HepG2 (cell line): ENCODE results near the gene LRIF1. TPM values are rescaled to one million over a fixed set of nuclear protein-coding genes. Genes with fewer than 3 reads are reported as not detected.

ENCODE experiments used
- ATAC-seq: fragments of 200-7000 bp; cut with Tn5 transposase; 3 replicates; pipeline ENCODE4 v1.9.1; 2020; ENCODE audit warnings: mild to moderate bottlenecking, moderate library complexity
- BruUV-seq: library from RNA; stranded (reverse); fragments of 400-500 nt; replicated peaks from 2 replicates; lab custom pipeline; 2021; lab: Mats Ljungman, UMichigan
- CTCF ChIA-PET: fragments of 300-600 bp; formaldehyde crosslinking; extraction: SDS; loops from one replicate; lab custom pipeline; 2021; ENCODE audit warnings: low total read pairs, inconsistent platforms, low intra/inter-chr PET ratio; lab: Yijun Ruan, JAX
- POLR2A ChIA-PET: fragments of 350-600 bp; sonication (Branson Sonifier 250); formaldehyde crosslinking; loops from one replicate; lab custom pipeline; 2020; ENCODE audit warnings: antibody characterized with exemption, inconsistent platforms; lab: Yijun Ruan, JAX
- DNase-seq: peaks from one replicate; pipeline ENCODE4 v3.0.0-alpha.2; 2015; ENCODE audit warnings: low spot score
- FAIRE-seq: peaks from 3 replicates; lab custom pipeline; 2011; peaks lifted over from hg19 to GRCh38; lab: Jason Lieb, UNC
- H2AFZ ChIP-seq: one replicate; pipeline ENCODE4 v1.6.1; 2011; ENCODE audit warnings: low read length, inconsistent platforms
- H3K27ac ChIP-seq: fragments of 300-600 bp; 3 replicates; pipeline ENCODE4 v1.8.0; 2011; ENCODE audit warnings: mixed run types, mild to moderate bottlenecking, mixed read lengths, low read length, inconsistent platforms; ENCODE audit not compliant: insufficient read depth; ENCODE audit errors: extremely low read length
- H3K27me3 ChIP-seq, 2 experiments: fragments of 200-600 bp in 1 of 2; 2 replicates in 1 of 2; 3 replicates in 1 of 2; pipeline versions ENCODE4 v1.6.0 to v1.8.0; 2011; ENCODE audit warnings: low read length in 2 of 2, mild to moderate bottlenecking in 2 of 2, moderate library complexity in 2 of 2, inconsistent platforms in 1 of 2; ENCODE audit not compliant: insufficient read depth in 2 of 2, control insufficient read depth in 1 of 2
- H3K36me3 ChIP-seq, 2 experiments: fragments of 200-600 bp in 1 of 2; replicated peaks in 1 of 2; 2 replicates in 1 of 2; 3 replicates in 1 of 2; pipeline versions ENCODE4 v1.5.1 to v1.8.0; 2011; ENCODE audit warnings: low read length in 2 of 2, inconsistent platforms in 1 of 2; ENCODE audit not compliant: insufficient read depth in 2 of 2, control insufficient read depth in 1 of 2
- H3K4me1 ChIP-seq: 2 replicates; pipeline ENCODE4 v1.5.1; 2012; ENCODE audit warnings: low read length, inconsistent platforms; ENCODE audit not compliant: insufficient read depth
- H3K4me2 ChIP-seq: 2 replicates; pipeline ENCODE4 v1.6.0; 2011; ENCODE audit warnings: low read depth, low read length, inconsistent platforms
- H3K4me3 ChIP-seq, 3 experiments: fragments of 200-600 bp in 1 of 3; sonication (generic), shearing (Covaris generic) in 1 of 3; replicated peaks in 1 of 3; 2 replicates each; pipeline ENCODE4 v1.5.1; 2011 to 2016; ENCODE audit warnings: low read length in 3 of 3, inconsistent platforms in 2 of 3, low read depth in 2 of 3, mild to moderate bottlenecking in 2 of 3, control low read depth in 1 of 3, mixed read lengths in 1 of 3; ENCODE audit not compliant: insufficient read depth in 1 of 3
- H3K79me2 ChIP-seq: one replicate; pipeline ENCODE4 v1.6.1; 2011; ENCODE audit warnings: low read length, inconsistent platforms; ENCODE audit not compliant: insufficient read depth
- H3K9ac ChIP-seq: 2 replicates; pipeline ENCODE4 v1.6.0; 2011; ENCODE audit warnings: mild to moderate bottlenecking, low read depth, low read length, inconsistent platforms; ENCODE audit not compliant: insufficient read depth
- H3K9me3 ChIP-seq: 2 replicates; pipeline ENCODE4 v1.5.1; 2012; ENCODE audit warnings: mild to moderate bottlenecking, low read length
- H4K20me1 ChIP-seq: 2 replicates; pipeline ENCODE4 v1.6.0; 2011; ENCODE audit warnings: inconsistent platforms, mild to moderate bottlenecking, low read length, moderate library complexity; ENCODE audit not compliant: insufficient read depth
- HOXA9 ChIP-seq: sonication (generic); formaldehyde crosslinking; IDR thresholded peaks from 2 replicates; pipeline ENCODE4 v1.8.1; 2022; ENCODE audit warnings: missing genetic modification reagents, mild to moderate bottlenecking, moderate library complexity, borderline replicate concordance
- NCOA5 ChIP-seq: sonication (generic); formaldehyde crosslinking; IDR thresholded peaks from 2 replicates; pipeline ENCODE4 v1.4.0; 2020; ENCODE audit warnings: missing genetic modification reagents
- NR2F6 ChIP-seq, 2 experiments: IDR thresholded peaks; 2 replicates each; pipeline ENCODE4 v1.6.1; 2016; ENCODE audit warnings: antibody characterized with exemption in 1 of 2, mild to moderate bottlenecking in 1 of 2
- PBX2 ChIP-seq: IDR thresholded peaks from 2 replicates; pipeline ENCODE4 v1.6.1; 2016; ENCODE audit warnings: control low read depth
- RNF2 ChIP-seq: fragments of 450-650 bp; conservative IDR thresholded peaks from 2 replicates; pipeline ENCODE4 v1.6.1; 2016; ENCODE audit warnings: low read depth
- ZNF124 ChIP-seq: sonication (generic); formaldehyde crosslinking; IDR thresholded peaks from 2 replicates; pipeline ENCODE4 v1.4.0; 2020; ENCODE audit warnings: missing genetic modification reagents
- ZNF407 ChIP-seq: sonication (generic); formaldehyde crosslinking; IDR thresholded peaks from one replicate; pipeline ENCODE4 v1.5.1; 2020; ENCODE audit warnings: mild to moderate bottlenecking, missing genetic modification reagents; ENCODE audit errors: not compliant biosample characterization
- ZNF607 ChIP-seq: sonication (generic); formaldehyde crosslinking; IDR thresholded peaks from 2 replicates; pipeline ENCODE4 v1.5.1; 2020; ENCODE audit warnings: missing genetic modification reagents, mild to moderate bottlenecking, borderline replicate concordance
- WGBS: methylation state at CpG from one replicate; pipeline ENCODE4 v1.1.6; 2017; ENCODE audit warnings: low lambda C conversion rate; 5-methylcytosine and 5-hydroxymethylcytosine counted together
- in situ Hi-C: cut with HindIII; loops from 2 replicates; pipeline ENCODE4 v1.10.0; 2017; ENCODE audit warnings: low pct_unique_long_range_greater_than_20kb; ENCODE audit not compliant: extremely low pct_ligation_motif_present
- intact Hi-C: fragments of 100-400 bp; cut with micrococcal nuclease; formaldehyde crosslinking; loops from one replicate; pipeline ENCODE4 v1.10.0; 2022; ENCODE audit not compliant: unreplicated experiment
- polyA plus RNA-seq, 8 experiments: library from polyadenylated mRNA; depleted of rRNA in 3 of 8; stranded (reverse) in 7 of 8; unstranded in 1 of 8; fragments of >200 nt; fragmentation: Illumina TruSeq in 4 of 8; extraction: Trizol in 4 of 8; gene quantifications; 2 replicates each; pipeline versions ENCODE4 v1.2.1 to v1.2.3, GENCODE V29; 2011 to 2016; ENCODE audit warnings: low read depth in 4 of 8, missing spikeins in 1 of 8, mixed read lengths in 1 of 8; ENCODE audit not compliant: insufficient read depth in 1 of 8
- total RNA-seq, 5 experiments: library from RNA; depleted of rRNA; stranded (reverse); fragments of >200 nt; fragmentation: Illumina TruSeq; extraction: Trizol; gene quantifications; 2 replicates each; pipeline ENCODE4 v1.2.3, GENCODE V29; 2016; ENCODE audit warnings: low read depth in 1 of 5

LRIF1 gene
- total and polyA plus RNA-seq, 2 of the 13 experiments (the other 11 are each of a cell fraction or from before 2014, with no cell fraction given), result 18.4 to 42.4 TPM

- H3K9me3 ChIP-seq, result peaks cover 8% of the 10 kb centered on the region; the same call in 1 of the 2 replicates
- in situ Hi-C loops, result no loop called here
- BruUV-seq, result no TSS peak
- H3K36me3 ChIP-seq, result no peaks in the 10 kb centered on the region
- intact Hi-C loops, result no loop called here
- H3K4me3 ChIP-seq, result no peak overlapping the region
- TF ChIP-seq NR2F6 (IDR thresholded peaks at IDR 0.05), result no peak
- TF ChIP-seq NR2F6 (CRISPR knock-in tag; IDR thresholded peaks at IDR 0.05), result no peak
- FAIRE-seq (no peak), DNase-seq (no peak), ATAC-seq (no peak)
- 52% methylated on average over 3 of the region's 3 CpGs for WGBS
- no peaks in the 10 kb centered on the region for H3K4me1 ChIP-seq
- ChIA-PET CTCF (no interaction called here), POLR2A (no interaction called here)
- no peaks in the 10 kb centered on the region for H3K27me3 ChIP-seq
- H3K79me2 ChIP-seq, result no peaks in the 10 kb centered on the region
- no peak overlapping the region for H3K4me2 ChIP-seq
- no peak overlapping the region for H3K27ac ChIP-seq
- H3K9ac ChIP-seq, result no peak overlapping the region
- H4K20me1 ChIP-seq, result no peaks in the 10 kb centered on the region
- H2AFZ ChIP-seq, result no peak overlapping the region
Measured at GRCh38 chr1:110976089-110976488, 12.4 kb upstream of the LRIF1 start.

- no peaks in the 10 kb centered on the region for H3K27me3 ChIP-seq
- H3K4me2 ChIP-seq, result no peak overlapping the region
- intact Hi-C loops (no loop called here), in situ Hi-C loops (no loop called here)
- H3K9ac ChIP-seq, result no peak overlapping the region
- no peak for DNase-seq
- no peaks in the 10 kb centered on the region for H3K4me1 ChIP-seq
- H3K27ac ChIP-seq, result no peak overlapping the region
- no TSS peak for BruUV-seq
- no peak overlapping the region for H3K4me3 ChIP-seq
- H4K20me1 ChIP-seq, result no peaks in the 10 kb centered on the region
- ChIA-PET POLR2A (no interaction called here), CTCF (no interaction called here)
- FAIRE-seq, result no peak
- ATAC-seq, result no peak
- H3K9me3 ChIP-seq, result peaks cover 8% of the 10 kb centered on the region; the same call in 1 of the 2 replicates
- WGBS, result 0% methylated on average over 1 of the region's 1 CpG
- H2AFZ ChIP-seq, result no peak overlapping the region
- no peaks in the 10 kb centered on the region for H3K36me3 ChIP-seq
- H3K79me2 ChIP-seq, result no peaks in the 10 kb centered on the region
- TF ChIP-seq RNF2, result no peak
- no peak for TF ChIP-seq PBX2 (CRISPR knock-in tag)
- no peak for TF ChIP-seq NCOA5 (CRISPR knock-in tag)
- TF ChIP-seq ZNF607 (CRISPR knock-in tag), result no peak
- no peak for TF ChIP-seq ZNF124 (CRISPR knock-in tag)
- no peak for TF ChIP-seq HOXA9 (CRISPR knock-in tag)
- TF ChIP-seq ZNF407 (CRISPR knock-in tag), result no peak
Measured at GRCh38 chr1:110975265-110975664, 11.5 kb upstream of the LRIF1 start.
